ENCODE data around the gene DENND5A.

DNA sequence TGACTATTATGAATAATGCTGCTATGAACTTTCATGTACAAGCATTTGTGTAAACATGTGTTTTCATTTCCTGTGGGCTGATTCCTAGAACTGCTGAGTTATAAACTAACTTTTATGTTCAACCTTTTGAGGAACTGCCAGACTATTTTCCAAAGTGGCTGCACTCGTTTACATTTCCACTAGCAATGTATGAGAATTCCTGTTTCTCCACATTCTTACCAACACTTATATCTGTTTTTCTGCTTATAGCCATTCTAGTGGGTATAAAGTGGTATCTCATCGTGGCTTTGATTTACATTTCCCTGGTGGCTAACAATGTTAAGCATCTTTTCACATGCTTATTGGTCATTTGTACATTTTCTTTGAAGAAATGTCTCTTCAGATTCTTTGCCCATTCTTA is 138.5 kb downstream of the DENND5A start:
- TF ChIP-seq, protein P1, sequence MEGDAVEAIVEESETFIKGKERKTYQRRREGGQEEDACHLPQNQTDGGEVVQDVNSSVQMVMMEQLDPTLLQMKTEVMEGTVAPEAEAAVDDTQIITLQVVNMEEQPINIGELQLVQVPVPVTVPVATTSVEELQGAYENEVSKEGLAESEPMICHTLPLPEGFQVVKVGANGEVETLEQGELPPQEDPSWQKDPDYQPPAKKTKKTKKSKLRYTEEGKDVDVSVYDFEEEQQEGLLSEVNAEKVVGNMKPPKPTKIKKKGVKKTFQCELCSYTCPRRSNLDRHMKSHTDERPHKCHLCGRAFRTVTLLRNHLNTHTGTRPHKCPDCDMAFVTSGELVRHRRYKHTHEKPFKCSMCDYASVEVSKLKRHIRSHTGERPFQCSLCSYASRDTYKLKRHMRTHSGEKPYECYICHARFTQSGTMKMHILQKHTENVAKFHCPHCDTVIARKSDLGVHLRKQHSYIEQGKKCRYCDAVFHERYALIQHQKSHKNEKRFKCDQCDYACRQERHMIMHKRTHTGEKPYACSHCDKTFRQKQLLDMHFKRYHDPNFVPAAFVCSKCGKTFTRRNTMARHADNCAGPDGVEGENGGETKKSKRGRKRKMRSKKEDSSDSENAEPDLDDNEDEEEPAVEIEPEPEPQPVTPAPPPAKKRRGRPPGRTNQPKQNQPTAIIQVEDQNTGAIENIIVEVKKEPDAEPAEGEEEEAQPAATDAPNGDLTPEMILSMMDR (IDR thresholded peaks at IDR 0.05; ENCODE audit: low read depth, low read length, missing input control) = no peak
- TF ChIP-seq YY1 (IDR thresholded peaks at IDR 0.05) = no peak
- TF ChIP-seq, protein P2, sequence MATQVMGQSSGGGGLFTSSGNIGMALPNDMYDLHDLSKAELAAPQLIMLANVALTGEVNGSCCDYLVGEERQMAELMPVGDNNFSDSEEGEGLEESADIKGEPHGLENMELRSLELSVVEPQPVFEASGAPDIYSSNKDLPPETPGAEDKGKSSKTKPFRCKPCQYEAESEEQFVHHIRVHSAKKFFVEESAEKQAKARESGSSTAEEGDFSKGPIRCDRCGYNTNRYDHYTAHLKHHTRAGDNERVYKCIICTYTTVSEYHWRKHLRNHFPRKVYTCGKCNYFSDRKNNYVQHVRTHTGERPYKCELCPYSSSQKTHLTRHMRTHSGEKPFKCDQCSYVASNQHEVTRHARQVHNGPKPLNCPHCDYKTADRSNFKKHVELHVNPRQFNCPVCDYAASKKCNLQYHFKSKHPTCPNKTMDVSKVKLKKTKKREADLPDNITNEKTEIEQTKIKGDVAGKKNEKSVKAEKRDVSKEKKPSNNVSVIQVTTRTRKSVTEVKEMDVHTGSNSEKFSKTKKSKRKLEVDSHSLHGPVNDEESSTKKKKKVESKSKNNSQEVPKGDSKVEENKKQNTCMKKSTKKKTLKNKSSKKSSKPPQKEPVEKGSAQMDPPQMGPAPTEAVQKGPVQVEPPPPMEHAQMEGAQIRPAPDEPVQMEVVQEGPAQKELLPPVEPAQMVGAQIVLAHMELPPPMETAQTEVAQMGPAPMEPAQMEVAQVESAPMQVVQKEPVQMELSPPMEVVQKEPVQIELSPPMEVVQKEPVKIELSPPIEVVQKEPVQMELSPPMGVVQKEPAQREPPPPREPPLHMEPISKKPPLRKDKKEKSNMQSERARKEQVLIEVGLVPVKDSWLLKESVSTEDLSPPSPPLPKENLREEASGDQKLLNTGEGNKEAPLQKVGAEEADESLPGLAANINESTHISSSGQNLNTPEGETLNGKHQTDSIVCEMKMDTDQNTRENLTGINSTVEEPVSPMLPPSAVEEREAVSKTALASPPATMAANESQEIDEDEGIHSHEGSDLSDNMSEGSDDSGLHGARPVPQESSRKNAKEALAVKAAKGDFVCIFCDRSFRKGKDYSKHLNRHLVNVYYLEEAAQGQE (IDR thresholded peaks at IDR 0.05) = no peak
- TF ChIP-seq ZBTB33 (IDR thresholded peaks at IDR 0.05) = no peak
- TF ChIP-seq TAF1 (conservative IDR thresholded peaks at IDR 0.05) = no peak
- TF ChIP-seq, protein P3, sequence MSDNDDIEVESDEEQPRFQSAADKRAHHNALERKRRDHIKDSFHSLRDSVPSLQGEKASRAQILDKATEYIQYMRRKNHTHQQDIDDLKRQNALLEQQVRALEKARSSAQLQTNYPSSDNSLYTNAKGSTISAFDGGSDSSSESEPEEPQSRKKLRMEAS (IDR thresholded peaks at IDR 0.05) = no peak
- no peak for TF ChIP-seq GABPA (IDR thresholded peaks at IDR 0.05 in 1 of 2, conservative IDR thresholded peaks at IDR 0.05 in 1 of 2)
- TF ChIP-seq SP1 (IDR thresholded peaks at IDR 0.05) = no peak
- TF ChIP-seq RAD21 (IDR thresholded peaks at IDR 0.05) = no peak
- TF ChIP-seq JUND (IDR thresholded peaks at IDR 0.05) = no peak

All from liver (tissue), 3 donors.